GM21825 (cell line): ENCODE results near the gene CYP26C1.
"Not testable (repeated sequence)": the region's sequence is repeated elsewhere in the genome, so short reads cannot be mapped to it uniquely, and the experiment has no call there.

Source experiments
- ATAC-seq: cut with Tn5 transposase; IDR thresholded peaks from one replicate; pipeline ENCODE4 v1.9.1; 2021; ENCODE audit warnings: mild to moderate bottlenecking, moderate library complexity; ENCODE audit not compliant: unreplicated experiment

The CYP26C1 gene

DNA sequence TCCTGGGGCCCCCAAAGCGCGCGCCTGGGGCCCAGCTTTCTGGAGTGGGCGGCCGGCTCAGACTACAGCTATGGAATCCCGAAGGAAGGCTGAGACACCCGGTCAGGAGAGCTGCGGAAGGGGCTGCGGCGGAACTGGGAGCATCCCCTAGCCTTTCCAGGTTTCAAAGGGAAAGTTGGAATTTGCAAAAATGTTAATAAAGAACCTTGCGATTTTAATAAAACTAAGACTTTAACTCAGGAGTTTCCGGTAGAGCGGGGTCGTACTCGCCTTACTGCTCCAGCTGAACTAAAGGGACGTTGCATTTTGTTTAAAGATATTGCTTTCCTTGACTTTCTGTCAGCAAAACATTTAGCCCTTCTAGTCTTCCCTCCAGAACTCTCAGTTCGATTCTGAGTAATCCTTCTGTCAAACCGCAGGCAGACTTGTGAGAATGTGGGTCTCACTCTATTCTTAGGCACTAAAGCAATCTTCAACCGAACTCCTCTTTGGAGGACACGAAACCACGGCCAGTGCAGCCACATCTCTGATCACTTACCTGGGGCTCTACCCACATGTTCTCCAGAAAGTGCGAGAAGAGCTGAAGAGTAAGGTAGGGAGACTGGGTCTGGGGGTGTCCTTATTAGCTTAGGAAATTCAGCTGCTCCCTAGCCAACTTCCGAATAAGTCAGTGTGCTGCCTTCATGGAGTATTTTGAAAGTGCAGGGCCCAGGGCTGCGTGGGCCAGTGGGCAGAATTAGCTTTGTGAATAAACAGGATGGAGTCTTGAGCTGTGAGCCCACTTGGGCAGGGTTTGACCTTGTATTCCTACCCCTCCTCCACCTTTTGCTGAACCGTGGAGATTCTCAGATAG, 15.0 kb downstream of the CYP26C1 start:
- ATAC-seq: no peak

DNA sequence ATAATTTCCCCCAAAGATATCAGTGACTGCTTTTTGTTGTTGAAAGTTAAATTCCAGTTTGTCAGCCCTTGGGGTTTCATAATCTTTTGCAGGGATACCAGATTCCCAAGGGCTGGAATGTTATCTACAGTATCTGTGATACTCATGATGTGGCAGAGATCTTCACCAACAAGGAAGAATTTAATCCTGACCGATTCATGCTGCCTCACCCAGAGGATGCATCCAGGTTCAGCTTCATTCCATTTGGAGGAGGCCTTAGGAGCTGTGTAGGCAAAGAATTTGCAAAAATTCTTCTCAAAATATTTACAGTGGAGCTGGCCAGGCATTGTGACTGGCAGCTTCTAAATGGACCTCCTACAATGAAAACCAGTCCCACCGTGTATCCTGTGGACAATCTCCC, 16.3 kb downstream of the CYP26C1 start:
- no peak for ATAC-seq

DNA sequence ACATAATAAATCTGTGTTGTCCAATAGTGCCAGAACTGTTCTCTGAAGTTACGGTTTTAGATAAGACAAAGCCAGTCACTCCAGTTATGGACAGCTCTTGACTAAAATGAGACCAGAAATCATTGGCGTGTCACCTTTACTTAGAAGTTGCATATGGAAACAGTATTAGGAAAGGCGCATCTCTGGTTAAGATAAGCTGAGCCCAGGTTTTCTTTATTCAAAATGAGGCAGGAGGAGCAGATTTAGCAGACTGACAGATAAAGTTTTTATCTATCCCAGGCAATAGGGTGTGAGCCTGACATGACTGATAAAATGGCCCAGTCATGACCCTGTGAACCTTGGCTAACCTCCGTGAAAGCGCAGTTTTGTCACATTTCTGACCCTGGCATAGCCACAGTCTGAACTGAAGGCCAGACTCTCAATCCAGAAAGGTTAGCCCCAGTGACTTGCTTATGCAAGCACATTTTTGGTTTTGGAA, 17.3 kb downstream of the CYP26C1 start:
- ATAC-seq: no peak

DNA sequence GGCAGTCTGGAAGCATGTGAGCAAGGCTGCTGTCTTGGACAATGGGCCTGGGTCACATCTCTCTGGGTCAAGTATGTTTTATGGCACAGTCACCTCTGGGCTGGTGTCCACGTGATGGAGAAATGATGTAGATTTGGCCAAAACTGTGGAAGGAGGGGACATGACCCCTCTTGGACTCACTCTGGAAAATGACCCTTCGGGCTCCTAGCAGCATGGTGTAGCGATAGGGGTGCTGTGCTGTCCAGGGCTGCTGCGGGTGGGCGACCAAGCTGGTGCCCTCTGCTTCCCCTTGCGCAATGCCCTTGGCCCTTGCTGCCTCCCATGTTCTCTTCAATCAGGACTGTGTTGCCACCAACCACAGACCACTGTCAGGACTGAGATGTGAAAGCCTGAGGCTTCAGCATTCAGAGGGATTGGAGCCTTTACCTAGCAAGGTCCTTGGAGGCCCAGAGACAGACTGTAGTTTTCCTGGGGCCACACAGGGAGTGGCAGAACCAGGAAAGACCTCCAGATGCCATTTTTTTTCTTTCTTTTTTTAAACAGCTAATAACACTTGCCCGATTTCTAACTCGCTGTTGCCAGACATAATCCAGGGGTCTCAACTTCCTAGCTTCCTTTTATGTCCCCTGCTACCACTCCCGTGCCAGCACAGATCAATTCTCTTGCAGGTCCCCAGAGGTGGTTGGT, 19.2 kb downstream of the CYP26C1 start:
- no peak for ATAC-seq

DNA sequence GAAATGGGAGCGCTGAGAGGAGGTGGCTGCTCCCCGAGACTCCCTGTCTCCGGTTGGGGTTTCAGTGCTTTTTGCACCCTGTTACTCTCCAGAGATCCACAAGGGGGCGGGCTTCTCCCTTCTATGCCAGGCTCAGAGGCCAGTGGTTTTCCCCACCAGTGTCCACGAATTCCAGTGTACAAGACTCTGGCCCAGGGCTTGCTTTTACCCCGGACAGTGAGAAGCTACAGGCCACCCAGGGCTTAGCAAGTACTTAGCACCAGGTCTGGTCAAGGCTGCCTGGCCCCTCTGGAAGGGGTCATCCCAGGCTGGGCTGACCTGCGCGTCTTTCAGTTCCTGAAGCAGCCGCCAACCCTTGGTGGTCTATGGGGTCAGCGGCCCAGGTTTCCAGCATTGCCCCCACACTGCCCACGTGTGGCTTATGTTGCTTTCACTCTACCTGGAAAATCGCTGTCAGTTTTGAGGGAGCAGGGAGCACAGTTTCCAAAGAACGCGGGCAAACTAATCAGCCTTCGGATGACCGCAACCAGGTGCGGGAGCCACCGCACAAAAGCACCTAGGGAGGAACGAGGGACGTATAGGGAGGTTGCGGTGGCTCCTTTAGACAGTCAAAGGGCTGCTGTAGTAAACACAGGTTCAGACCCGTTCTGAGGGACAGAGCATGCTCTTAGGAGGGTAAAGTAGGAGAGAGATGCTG, 19.9 kb downstream of the CYP26C1 start:
- ATAC-seq: no peak

DNA sequence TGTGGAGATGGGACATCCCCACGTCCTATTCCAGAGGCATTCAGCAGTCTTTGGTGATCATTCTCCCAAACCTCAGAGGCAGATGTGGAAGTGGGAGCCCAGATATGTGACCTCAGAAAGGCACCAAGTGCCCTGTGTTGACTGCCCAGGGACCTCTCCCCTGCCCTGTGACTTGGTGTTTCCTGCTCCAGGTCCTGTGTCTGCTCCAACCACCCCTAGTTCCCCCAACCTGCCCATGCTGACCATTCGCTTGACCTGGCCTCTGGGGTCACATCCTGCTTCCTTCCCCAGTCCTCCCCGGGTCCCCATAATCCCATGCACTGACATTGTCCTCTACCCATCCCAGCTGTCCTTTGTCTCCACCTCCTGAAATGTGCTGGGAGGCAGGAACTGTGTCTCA, 20.7 kb downstream of the CYP26C1 start:
- no peak for ATAC-seq

DNA sequence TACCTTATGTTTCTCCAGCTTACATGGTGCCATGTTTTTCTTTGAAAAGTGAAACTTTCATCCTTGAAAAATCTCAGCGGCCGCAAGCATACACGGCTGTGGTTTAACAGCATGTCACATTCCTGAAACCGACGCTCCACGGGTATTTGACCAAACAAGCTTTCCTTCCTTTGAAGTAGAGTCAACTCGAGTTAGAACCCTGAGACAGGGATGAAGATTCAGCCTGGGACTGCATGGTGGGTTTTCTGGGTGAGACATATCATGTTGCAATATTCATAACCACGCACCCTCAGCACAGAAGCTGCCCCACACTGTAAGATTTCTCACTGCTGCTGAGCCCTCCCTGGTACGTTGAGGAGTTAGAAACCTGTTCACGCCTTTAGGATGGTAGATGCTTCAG, 21.2 kb downstream of the CYP26C1 start:
- ATAC-seq: no peak

DNA sequence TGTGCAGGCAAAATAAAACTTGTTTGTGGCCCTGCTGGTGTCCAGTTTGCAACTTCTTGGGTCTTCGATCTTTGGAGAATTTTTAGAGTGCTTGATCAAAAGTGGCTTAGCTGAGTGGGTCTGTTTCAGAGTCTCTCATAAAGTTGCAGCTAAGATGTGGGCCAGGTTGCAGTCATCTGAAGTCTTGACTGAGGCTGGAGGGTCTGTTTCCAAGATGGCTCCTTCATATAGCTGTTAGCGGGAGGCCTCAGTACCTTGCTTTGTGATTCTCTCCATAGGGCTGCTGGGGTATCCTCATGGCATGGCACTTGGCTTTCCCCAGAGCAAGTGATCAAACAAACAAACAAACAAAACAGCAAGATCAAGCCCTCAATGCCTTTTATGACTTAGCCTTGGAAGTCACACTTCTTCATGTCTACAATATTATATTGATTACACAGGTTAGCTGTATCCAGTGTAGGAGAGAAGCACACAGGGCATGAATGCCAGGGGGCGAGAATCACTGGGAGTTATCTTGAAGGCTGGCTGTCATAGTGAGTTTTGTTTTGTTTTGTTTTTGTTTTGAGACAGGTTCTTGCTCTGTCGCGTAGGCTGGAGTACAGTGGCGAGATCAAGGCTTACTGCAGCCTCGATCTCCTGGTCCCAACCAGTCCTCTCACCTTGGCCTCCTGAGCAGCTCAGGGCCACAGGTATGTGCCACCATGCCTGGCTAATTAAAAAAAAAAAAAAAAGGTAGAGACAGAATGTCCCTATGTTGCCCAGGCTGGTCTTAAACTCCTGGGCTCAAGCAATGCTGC, 23.3 kb downstream of the CYP26C1 start:
- no peak for ATAC-seq

DNA sequence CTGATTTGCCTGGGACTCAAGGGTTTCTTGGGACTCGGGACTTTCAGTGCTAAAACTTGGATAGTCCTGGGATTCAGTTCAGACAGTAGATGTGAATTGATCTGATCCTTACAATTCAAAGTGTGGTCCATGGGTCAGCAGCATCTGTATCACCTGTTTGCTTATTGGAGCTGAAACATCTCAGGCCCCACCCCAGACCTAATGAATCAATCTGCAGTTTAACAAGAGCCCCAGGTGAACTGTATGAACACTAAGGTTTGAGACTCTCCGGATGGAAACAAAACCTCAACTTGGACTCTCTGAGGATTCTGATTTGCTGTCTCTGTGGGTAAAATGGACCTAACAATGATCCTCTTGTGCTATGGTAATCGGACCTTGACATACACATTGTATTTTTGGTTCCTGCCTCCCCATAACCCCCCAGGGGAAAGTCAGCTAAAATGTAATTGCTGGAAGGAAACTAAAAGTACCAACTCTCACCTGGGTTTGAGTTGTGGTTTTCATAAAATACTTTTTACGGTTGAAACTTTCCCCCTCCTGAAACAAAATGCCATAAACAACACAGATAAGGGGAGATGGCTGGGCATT, 24.8 kb downstream of the CYP26C1 start:
- ATAC-seq: no peak

DNA sequence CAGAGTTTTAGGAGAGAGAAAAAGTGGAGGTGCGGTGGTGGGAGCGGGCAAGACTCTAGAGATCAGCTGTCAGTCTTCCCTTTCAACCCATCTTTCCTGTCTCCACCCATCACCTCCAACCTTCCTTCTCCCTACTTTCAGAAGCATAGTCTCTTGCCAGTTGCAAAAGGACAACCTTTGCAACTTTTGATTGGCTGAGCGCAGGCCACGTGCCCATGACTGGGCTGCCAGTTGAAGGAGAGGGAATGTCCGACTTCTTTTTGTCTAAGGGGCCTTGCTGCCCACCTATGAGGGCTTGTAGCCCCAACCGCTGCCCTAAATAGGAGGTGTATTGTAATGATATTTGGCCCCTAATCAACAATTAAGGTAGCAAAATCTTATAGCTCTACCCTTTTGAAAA, 25.7 kb downstream of the CYP26C1 start:
- ATAC-seq: no peak

DNA sequence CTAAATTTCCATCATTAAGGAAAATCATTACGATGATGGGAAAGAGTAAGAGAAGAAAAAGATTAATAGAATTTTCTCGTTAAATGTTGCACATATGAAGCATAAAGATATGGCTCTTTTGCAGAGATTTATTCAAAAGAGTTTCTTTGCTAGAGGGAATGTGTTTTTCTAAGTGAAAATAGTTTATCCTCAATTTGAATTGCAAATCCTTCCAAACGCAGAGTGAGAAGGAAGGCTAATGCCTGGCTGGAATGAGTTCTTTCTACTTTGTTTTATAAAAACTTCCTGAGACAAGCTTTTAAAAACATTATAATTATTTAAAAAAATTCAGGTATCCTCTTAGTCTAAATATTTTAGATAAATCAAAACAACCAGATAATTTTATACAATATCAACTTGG, 27.2 kb downstream of the CYP26C1 start:
- ATAC-seq: no peak

DNA sequence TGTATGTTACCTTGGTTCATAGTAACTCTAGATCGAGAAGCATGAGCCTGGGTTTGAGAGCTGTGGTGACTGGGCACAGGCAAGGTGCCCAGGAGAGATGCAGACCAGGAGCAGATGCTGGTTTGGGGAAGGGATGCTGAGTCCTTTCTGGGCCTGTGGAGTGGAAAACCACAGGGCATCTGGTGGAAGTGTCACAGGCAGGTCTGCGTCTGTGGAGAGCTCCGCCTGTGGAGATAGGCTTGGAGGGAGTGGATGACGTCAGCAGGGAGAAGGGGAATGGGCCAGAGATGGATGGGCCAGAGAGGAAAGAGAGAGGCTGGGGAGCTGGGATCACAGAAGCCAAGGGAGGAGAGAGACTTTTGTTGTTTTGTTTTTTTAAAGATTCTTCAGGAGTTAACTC, 27.9 kb downstream of the CYP26C1 start:
- no peak for ATAC-seq

DNA sequence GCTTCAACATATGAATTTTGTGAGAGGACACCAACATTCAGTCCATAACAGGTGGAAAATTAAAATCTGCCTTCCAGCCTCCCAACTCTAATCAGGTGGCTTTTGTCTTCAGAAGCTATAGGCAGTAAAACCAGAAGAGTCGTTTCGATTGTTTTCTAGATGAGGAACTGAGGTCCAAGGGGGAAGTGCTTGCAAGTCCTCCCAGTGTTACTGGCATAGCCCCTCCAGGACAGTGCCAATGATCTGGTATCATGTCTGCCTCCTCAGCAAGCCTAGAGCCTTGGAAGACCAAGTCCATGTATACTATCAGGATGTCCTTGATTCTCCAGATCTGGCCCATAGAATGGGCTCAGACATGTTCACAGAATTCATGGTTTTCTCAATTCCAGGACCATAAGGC, 30.0 kb downstream of the CYP26C1 start:
- no peak for ATAC-seq

DNA sequence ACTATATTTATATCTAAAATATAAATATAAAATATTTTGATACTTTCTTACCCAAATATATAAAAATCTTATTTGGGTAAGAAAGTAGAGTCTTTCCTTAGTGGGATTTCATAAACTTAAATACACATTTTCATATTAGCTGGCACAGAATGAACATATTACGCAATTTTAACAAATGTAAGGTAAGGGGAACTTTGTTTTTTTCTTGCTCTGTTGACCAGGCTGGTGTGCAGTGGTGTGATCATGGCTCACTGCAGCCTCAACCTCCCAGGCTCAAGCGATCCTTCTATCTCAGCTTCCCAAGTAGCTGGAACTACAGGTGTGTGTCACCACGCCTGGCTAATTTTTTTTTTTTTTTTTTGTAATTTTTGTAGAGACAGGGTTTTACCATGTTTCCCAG, 31.4 kb downstream of the CYP26C1 start:
- no peak for ATAC-seq

DNA sequence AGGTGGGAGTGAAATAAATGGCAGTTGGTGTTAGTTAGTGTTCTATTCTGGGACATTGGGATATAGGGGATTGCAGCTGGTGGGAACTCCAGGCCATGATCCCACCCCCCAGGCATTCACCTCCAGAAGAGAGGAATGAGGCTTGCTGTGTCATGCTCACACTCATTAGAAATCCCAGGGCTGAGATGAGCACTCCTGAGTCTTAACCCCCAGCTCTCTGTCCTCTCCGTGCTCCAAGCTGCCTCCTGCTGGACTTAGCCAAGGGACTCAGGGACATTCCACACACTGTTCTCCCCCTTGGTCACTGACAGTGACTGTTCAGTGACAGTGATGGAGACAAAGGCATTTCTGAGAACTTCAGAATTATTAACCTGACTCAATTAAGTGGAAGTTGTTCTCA, 34.6 kb downstream of the CYP26C1 start:
- no peak for ATAC-seq

DNA sequence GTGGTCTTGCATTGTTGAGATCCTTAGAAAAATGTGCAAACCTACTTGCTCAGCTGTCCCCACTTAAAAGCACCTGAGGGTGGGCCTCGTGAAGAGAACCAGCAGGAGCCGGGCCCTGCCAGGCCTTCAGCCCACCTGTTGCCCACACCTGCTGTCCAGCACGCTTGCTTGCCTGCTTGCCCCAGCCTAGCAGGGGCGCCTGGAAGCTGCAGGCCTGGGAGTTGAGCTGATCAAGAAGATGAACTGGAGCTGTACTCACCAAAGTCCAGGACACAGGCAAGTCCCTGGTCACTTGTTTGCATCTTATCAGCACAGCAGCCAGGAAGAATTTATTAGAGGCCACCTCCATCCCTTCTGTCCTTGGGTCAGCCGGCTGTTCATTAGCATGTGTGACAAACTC, 36.3 kb downstream of the CYP26C1 start:
- ATAC-seq: no peak

DNA sequence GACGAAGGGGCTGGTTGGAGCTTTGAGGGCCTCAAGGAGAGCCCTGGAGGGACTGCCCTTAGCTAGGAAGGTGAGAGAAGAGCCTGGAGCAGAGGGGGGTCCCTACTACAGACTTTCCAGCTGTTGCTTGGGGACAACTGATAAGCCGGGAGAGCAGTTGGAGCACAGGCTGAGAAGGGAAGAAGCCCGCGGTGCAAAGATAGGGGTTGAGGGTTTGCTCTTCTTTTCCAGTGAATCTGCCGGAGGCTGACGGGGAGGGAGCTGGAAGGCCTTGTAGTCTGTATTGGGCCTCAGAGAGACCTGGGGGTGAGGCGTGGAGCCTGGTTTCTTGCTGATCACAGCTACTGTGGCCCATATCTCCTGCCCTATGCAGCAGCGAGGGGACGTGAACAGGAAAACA, 36.8 kb downstream of the CYP26C1 start:
- no peak for ATAC-seq

DNA sequence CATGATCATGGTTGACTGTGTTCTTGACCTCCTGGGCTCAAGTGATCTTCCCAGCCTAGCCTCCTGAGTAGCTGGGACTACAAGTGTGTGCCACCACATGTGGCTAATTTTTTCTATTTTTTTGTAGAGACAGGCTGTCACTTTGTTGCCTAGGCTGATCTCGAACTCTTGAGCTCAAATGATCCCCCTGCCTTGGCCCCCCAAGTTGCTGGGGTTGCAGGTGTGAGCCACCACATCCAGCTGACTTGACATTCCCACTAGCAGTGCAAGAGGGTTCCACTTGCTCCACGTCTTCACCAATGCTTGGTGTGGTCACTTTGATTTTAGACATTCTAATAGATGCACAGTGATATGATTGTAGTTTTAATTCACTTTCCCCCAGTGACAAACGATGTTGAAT, 38.2 kb downstream of the CYP26C1 start:
- ATAC-seq: no peak

DNA sequence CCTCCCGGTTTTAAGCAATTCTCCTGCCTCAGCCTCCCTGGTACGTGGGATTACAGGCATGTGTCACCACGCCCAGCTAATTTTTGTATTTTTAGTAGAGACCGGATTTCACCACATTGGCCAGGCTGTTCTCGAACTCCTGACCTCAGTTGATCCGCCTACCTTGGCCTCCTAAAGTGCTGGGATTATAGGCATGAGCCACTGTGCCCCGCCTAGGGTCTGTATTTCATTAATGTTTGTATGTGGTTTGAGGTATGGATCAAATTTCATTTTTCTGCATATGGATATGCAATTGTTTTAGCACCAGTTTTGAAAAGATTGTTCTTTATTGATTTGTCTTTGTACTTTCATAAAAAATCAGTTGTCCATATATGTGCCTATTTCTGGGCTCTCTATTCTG, 39.1 kb downstream of the CYP26C1 start:
- ATAC-seq: no peak

DNA sequence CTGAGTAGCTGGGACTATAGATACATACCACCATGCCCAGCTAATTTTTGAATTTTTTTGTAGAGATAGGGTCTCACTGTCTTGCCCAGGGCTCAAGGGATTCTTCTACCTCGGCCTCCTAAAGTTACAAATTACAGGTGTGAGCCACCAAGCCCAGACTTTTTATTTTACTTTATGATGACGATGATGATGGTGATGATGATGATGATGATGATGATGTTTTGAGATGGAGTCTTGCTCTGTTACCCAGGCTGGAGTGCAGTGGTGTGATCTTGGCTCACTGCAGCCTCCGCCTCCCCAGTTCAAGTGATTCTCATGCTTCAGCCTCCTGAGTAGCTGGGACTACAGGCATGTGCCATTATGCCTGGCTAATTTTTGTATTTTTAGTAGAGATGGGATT, 40.5 kb downstream of the CYP26C1 start:
- ATAC-seq: not testable (repeated sequence)

DNA sequence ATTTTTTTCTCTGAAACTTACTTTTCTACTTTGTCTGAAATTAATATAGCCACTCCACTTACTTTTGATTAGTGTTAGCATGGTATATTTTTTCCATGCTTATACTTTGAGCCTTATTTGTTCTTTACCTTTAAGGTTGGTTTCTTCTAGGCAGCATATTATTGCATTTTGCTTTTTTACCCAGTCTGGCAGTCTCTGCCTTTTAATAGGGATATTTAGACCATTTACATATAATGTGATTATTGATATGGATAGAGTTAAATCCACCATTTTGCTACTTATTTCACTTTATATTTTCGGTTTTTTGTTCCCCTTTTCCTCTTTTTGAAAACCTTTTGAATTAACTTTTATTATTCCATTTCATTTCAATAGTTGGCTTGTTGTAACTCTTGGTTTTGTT, 43.4 kb downstream of the CYP26C1 start:
- ATAC-seq: no peak
